CD8-positive, alpha-beta memory T cell (primary cell): ENCODE results near the gene TWIST2. TPM values are rescaled to one million over a fixed set of nuclear protein-coding genes. Genes with fewer than 3 reads are reported as not detected.

Source experiments
- CTCF ChIA-PET: fragments of 350-600 bp; sonication (Branson Sonifier 250); formaldehyde crosslinking; loops from one replicate; lab custom pipeline; 2021; ENCODE audit warnings: antibody characterized with exemption; lab: Charles Lee
- POLR2A ChIA-PET: fragments of 350-600 bp; sonication (Branson Sonifier 250); formaldehyde crosslinking; loops from one replicate; lab custom pipeline; 2021; ENCODE audit warnings: antibody characterized with exemption; lab: Charles Lee
- DNase-seq, 5 donors: peaks; one replicate each; pipeline versions ENCODE4 v3.0.0 to v3.0.0-alpha.2; 2020 to 2022; ENCODE audit warnings: mixed read lengths in 1 of 5
- H3K27ac ChIP-seq: one replicate; pipeline ENCODE4 v1.7.0; 2013; ENCODE audit warnings: low read depth, mild to moderate bottlenecking, low read length, moderate library complexity
- H3K27me3 ChIP-seq: 2 replicates; pipeline ENCODE4 v1.7.0; 2013; ENCODE audit warnings: low read length, mild to moderate bottlenecking; ENCODE audit not compliant: insufficient read depth, poor library complexity, severe bottlenecking
- H3K36me3 ChIP-seq: 2 replicates; pipeline ENCODE4 v1.7.0; 2013; ENCODE audit warnings: mild to moderate bottlenecking, low read length, moderate library complexity; ENCODE audit not compliant: insufficient read depth
- H3K4me1 ChIP-seq: 2 replicates; pipeline ENCODE4 v1.7.0; 2013; ENCODE audit warnings: mild to moderate bottlenecking, low read length, moderate library complexity; ENCODE audit not compliant: insufficient read depth
- H3K4me3 ChIP-seq: 2 replicates; pipeline ENCODE4 v1.7.0; 2013; ENCODE audit warnings: mild to moderate bottlenecking, low read length
- H3K9me3 ChIP-seq: 2 replicates; pipeline ENCODE4 v1.7.0; 2013; ENCODE audit warnings: mild to moderate bottlenecking, low read length
- H3K27ac Mint-ChIP-seq, 8 donors: one replicate each; pipeline ENCODE4 v1.8.0; 2020 to 2021; ENCODE audit warnings: mixed read lengths in 8 of 8, mild to moderate bottlenecking in 6 of 8, inconsistent platforms in 3 of 8, moderate library complexity in 3 of 8
- H3K27me3 Mint-ChIP-seq, 2 donors: one replicate each; pipeline ENCODE4 v1.8.0; 2020 to 2021; ENCODE audit warnings: mixed read lengths in 2 of 2, mild to moderate bottlenecking in 1 of 2, moderate library complexity in 1 of 2
- H3K36me3 Mint-ChIP-seq, 3 donors: one replicate each; pipeline ENCODE4 v1.8.0; 2020 to 2021; ENCODE audit warnings: mixed read lengths in 3 of 3, inconsistent platforms in 1 of 3, mild to moderate bottlenecking in 1 of 3
- H3K4me1 Mint-ChIP-seq, 3 donors: one replicate each; pipeline ENCODE4 v1.8.0; 2020 to 2021; ENCODE audit warnings: mixed read lengths in 3 of 3, inconsistent platforms in 1 of 3, mild to moderate bottlenecking in 1 of 3
- H3K4me3 Mint-ChIP-seq, 7 donors: one replicate each; pipeline ENCODE4 v1.8.0; 2020 to 2021; ENCODE audit warnings: mixed read lengths in 7 of 7, mild to moderate bottlenecking in 6 of 7, moderate library complexity in 4 of 7, inconsistent platforms in 2 of 7
- H3K9me3 Mint-ChIP-seq, 5 donors: one replicate each; pipeline ENCODE4 v1.8.0; 2020 to 2022; ENCODE audit warnings: mixed read lengths in 5 of 5, mild to moderate bottlenecking in 3 of 5, moderate library complexity in 2 of 5, inconsistent platforms in 1 of 5
- polyA plus RNA-seq: library from polyadenylated mRNA; unstranded; fragments of 300-500 nt; fragmentation: Illumina TruSeq; gene quantifications from one replicate; pipeline ENCODE4 v1.2.3, GENCODE V29; 2021
- total RNA-seq, 2 experiments: library from RNA; stranded (reverse); gene quantifications; one replicate each; pipeline ENCODE4 v1.2.3, GENCODE V29; 2021

The TWIST2 gene
- total and polyA plus RNA-seq, 3 experiments from 2014 or later, result not detected

DNA sequence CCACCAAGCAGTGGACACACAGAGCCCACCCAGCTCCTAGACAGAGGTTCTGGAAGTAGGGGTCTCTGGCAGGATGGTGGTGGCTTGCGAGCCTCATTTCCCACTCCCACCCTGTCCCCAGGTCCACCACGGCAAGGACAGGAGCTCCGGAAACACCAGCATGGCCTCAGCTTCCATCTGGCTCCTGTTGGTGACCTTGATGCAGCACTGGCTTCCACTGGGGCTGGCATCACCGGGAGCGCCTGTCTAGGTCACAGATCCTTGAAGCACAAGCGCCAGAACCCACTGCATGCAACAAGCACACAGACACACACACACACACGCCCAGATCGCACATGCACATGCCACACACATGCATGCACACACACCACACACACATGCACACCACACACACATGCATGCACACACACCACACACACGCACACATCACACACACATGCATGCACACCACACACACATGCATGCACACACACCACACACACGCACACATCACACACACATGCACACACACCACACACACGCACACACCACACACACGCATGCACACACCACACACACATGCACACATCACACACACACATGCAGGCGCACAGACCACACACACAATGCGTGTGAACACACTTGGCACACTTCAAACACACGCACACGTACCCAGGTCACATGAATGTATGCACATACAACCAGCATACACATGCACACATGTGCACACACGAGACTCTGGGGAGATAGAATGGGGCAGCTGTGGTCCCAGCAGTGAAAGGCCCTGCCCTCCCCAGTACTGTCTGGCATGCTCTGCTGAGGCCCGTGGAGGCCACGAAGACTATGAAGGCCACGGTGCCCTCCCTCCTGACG lies 63.7 kb downstream of the TWIST2 start:
- Histone ChIP-seq H3K27me3 (no peaks in the 10 kb centered on the region), H3K27ac (no peak overlapping the region), H3K4me3 (no peak overlapping the region), H3K4me1 (no peaks in the 10 kb centered on the region), H3K9me3 (no peaks in the 10 kb centered on the region), H3K36me3 (no peaks in the 10 kb centered on the region)
- DNase-seq, result no peak
- no peaks in the 10 kb centered on the region for H3K4me1 Mint-ChIP-seq
- ChIA-PET CTCF (interaction anchor here (0.5 kb wide), 1 partner anchor 716 kb away, joined by 3 read pairs; no protein-coding TSS in a partner anchor), POLR2A (no interaction called here)
- H3K27ac Mint-ChIP-seq, result peak overlapping the region in 1 of 8 donors; percentile 44
- peak overlapping the region in 1 of 7 donors; percentile 78 for H3K4me3 Mint-ChIP-seq
- H3K36me3 Mint-ChIP-seq, result no peaks in the 10 kb centered on the region
- H3K9me3 Mint-ChIP-seq, result no peaks in the 10 kb centered on the region
- peaks cover 6 to 7% of the 10 kb centered on the region in 2 donors for H3K27me3 Mint-ChIP-seq

DNA sequence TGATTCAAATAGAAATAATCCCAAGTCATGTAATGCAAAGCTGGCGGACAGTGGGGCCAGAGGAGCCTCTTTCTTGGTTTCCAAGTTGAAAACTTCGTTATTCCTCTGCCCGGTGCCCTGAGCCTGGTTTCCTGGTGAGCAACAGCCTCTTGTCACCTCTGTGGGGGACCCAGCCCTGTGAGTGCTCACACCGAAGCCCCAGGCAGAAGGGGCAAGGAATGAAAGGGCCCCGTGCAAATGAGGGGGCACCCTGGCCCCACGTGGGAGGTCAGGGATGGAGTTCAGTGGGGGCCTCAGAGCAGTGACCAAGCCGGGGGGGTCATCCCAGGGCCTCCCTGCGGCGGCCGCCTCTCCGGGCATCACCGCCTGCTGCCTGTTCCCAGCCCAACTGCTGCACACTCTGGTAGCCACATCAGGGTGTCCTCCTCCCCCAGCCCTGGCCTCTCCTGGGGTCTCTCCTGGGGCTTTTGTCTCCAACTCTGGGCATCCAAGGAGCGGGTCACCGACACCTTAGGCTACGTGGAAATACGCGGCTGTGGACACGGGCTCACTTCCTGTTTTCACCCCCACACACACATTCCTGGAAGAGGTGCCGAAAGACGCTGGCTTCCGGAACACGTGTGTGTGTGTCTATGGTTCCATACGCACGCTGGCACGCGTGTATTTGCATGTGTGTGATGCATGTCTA lies 64.5 kb downstream of the TWIST2 start:
- CTCF ChIA-PET, result interaction anchor here (1.0 kb wide), 1 partner anchor 9 kb away, joined by 4 read pairs; no protein-coding TSS in a partner anchor
- Mint-ChIP-seq H3K4me3 (no peak overlapping the region), H3K4me1 (no peaks in the 10 kb centered on the region), H3K36me3 (no peaks in the 10 kb centered on the region), H3K9me3 (no peaks in the 10 kb centered on the region), H3K27me3 (peaks cover 6 to 7% of the 10 kb centered on the region in 2 donors), H3K27ac (peak overlapping the region in 1 of 8 donors; percentile 44)
- Histone ChIP-seq H3K4me1 (no peaks in the 10 kb centered on the region), H3K36me3 (no peaks in the 10 kb centered on the region), H3K27ac (no peak overlapping the region), H3K9me3 (no peaks in the 10 kb centered on the region), H3K4me3 (no peak overlapping the region), H3K27me3 (no peaks in the 10 kb centered on the region)
- no peak for DNase-seq
- POLR2A ChIA-PET, result no interaction called here

DNA sequence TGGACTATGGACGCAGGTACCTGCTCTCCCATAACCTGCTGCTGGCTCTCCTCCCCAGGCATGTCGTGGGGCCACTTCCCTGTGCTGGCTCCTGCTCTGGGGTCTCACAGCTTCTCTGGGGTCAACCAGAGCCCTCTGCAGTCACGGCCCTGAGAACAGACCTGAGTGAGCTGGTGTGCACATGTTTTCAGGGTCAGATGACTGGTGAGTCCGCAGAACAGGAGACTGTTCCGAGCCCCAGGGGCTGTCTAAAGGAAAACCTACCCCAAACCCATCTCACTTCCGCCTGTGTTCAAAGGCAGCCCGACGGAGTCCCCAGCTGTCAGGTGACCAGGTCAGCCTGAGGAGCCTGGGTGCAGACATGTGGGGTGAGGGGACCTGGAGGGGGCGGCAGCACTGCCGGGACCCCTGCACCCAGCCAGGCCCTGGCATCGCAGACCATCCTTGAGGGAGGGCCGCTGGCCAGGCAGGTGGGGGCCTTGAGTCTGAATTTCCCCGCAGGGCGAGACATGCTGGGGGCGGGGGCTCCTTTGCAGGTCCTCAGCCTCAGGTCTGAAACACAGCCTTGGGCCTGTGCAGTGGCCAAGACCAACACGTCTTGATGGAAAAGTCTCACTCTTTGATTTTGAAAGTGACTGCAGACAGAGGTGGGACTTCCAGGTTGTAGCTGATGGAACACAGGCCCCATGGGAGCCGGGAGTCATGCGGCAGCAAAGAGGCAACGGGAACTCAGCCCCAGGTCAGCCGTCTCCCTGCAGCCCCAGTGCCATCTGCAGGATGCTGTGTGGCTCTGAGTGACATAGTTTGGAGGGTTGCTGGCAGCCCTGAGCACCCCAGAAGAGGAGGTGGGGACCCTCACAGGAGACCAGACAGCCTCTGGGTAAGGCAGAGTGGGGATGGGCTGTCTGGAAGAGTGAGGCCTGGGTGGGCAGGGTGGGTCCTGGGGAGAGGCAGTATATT lies 65.3 kb downstream of the TWIST2 start:
- CTCF ChIA-PET, result interaction anchor here (1.0 kb wide), 1 partner anchor 8 kb away, joined by 4 read pairs; no protein-coding TSS in a partner anchor
- H3K27ac ChIP-seq, result no peak overlapping the region
- no peaks in the 10 kb centered on the region for H3K4me1 ChIP-seq
- H3K27me3 ChIP-seq, result no peaks in the 10 kb centered on the region
- Mint-ChIP-seq H3K27me3 (peaks cover 7 to 9% of the 10 kb centered on the region in 2 donors), H3K4me3 (no peak overlapping the region), H3K4me1 (no peaks in the 10 kb centered on the region), H3K9me3 (no peaks in the 10 kb centered on the region), H3K36me3 (no peaks in the 10 kb centered on the region), H3K27ac (no peak overlapping the region)
- no peaks in the 10 kb centered on the region for H3K9me3 ChIP-seq
- POLR2A ChIA-PET, result no interaction called here
- no peaks in the 10 kb centered on the region for H3K36me3 ChIP-seq
- DNase-seq, result no peak
- H3K4me3 ChIP-seq, result no peak overlapping the region

DNA sequence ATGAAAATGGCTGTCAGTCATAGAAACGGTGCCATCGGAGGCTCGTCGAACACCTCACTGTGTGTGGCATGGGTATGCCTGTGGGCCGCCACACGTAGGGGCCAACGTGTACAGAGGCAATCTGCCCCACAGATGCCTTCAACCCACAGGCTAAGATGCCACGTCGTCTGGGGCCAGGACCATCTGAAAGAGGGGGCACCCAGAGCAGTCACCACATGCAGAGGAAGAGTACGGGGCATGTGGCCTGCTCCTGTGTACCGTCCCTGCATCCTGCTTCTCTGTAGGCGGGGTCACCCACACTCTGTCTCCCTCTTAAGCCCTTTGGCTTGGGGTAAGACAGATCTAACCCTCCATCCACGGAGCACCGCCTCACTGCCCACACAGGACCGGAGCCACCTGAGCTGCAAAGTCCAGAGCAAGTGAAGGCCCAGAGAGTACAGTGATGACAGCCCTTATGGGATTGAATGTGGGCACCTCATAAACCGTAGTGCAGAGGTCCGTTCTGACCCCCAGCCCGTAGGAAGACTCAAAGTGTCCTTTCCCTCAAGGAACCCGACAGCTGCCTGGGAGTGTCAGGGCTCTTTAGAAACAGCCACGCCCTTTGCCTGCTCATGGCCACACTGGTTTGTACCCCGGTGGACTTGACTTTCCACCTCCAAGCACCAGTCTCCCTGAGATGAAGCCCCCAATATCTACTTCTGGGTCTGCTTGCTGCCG lies 66.2 kb downstream of the TWIST2 start:
- H3K36me3 ChIP-seq, result no peaks in the 10 kb centered on the region
- no peaks in the 10 kb centered on the region for H3K9me3 Mint-ChIP-seq
- ChIA-PET POLR2A (no interaction called here), CTCF (no interaction called here)
- H3K4me3 ChIP-seq, result no peak overlapping the region
- H3K9me3 ChIP-seq, result no peaks in the 10 kb centered on the region
- H3K4me1 Mint-ChIP-seq, result no peaks in the 10 kb centered on the region
- no peaks in the 10 kb centered on the region for H3K27me3 ChIP-seq
- H3K27me3 Mint-ChIP-seq, result peaks cover 10 to 11% of the 10 kb centered on the region in 2 donors
- H3K27ac Mint-ChIP-seq, result no peak overlapping the region
- peak in 1 of 5 donors; percentile 26 for DNase-seq
- no peaks in the 10 kb centered on the region for H3K36me3 Mint-ChIP-seq
- H3K4me3 Mint-ChIP-seq, result no peak overlapping the region
- no peak overlapping the region for H3K27ac ChIP-seq
- no peaks in the 10 kb centered on the region for H3K4me1 ChIP-seq

DNA sequence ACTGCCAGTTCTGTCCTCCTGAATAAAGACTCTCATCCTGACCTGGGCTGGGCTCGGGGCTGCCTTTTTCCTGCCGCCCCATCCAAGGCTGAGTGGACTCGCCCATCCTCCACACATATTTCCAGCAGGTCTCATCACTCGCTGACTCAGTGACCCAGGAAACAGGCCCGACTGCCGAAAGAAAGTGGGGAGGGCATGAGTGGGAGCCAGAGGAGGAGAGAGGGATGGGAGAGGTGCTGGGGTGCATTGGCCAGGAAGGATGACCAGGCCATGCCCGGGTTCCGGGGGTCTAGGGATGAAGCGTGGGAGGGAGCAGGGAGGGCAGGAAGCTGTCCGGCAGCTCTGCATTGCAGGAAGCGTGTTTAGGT lies 66.7 kb downstream of the TWIST2 start:
- ChIA-PET POLR2A (no interaction called here), CTCF (no interaction called here)
- Mint-ChIP-seq H3K36me3 (no peaks in the 10 kb centered on the region), H3K4me3 (no peak overlapping the region), H3K27ac (no peak overlapping the region), H3K27me3 (peaks cover 10 to 11% of the 10 kb centered on the region in 2 donors), H3K4me1 (no peaks in the 10 kb centered on the region), H3K9me3 (no peaks in the 10 kb centered on the region)
- H3K4me1 ChIP-seq, result no peaks in the 10 kb centered on the region
- no peaks in the 10 kb centered on the region for H3K27me3 ChIP-seq
- no peaks in the 10 kb centered on the region for H3K36me3 ChIP-seq
- peak in 1 of 5 donors; percentile 41 for DNase-seq
- no peak overlapping the region for H3K27ac ChIP-seq
- H3K4me3 ChIP-seq, result no peak overlapping the region
- no peaks in the 10 kb centered on the region for H3K9me3 ChIP-seq

DNA sequence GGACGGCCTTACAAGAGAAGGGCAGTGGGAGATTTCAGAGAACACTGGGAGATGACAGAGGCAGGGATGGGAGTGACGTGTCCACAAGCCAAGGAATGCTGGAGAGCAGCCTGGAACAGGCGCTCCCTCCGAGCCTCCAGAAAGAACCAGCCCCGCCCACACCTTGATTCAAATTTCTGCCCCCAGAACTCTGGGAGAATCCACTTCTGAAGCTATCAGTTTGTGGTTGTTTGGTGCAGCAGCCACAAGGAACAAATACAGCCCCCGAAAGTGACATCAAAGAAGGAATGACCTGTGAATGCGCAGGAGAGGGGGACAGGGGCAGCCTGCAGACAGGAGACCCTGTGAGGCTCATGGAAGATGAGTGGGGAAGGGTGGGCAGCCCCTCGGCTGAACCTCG lies 67.3 kb downstream of the TWIST2 start:
- Histone ChIP-seq H3K36me3 (no peaks in the 10 kb centered on the region), H3K4me1 (no peaks in the 10 kb centered on the region), H3K4me3 (no peak overlapping the region), H3K27me3 (no peaks in the 10 kb centered on the region), H3K27ac (no peak overlapping the region), H3K9me3 (no peaks in the 10 kb centered on the region)
- Mint-ChIP-seq H3K36me3 (no peaks in the 10 kb centered on the region), H3K9me3 (no peaks in the 10 kb centered on the region), H3K4me1 (no peaks in the 10 kb centered on the region), H3K27me3 (peaks cover 11 to 12% of the 10 kb centered on the region in 2 donors), H3K4me3 (no peak overlapping the region), H3K27ac (no peak overlapping the region)
- ChIA-PET POLR2A (no interaction called here), CTCF (no interaction called here)
- no peak for DNase-seq

DNA sequence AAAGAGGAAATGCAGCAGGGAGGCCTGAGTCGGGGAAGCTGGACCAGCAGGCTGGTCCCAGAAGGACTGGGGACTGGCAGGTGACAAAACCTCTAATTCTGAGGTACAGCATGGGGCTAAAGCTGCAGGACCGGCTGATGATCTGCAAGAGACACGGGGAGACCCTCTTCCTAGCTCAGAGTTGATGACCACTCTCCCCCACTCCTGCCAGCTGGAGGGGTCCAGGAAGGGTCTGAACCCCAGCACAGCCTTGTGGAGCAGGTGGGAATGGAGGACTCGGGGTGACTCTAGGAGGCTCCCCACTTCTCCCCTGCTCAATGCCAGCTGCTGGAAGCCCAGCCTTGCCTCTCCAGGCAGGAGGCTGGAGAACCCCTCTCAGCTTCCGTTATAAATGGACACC lies 67.7 kb downstream of the TWIST2 start:
- Histone ChIP-seq H3K4me1 (no peaks in the 10 kb centered on the region), H3K4me3 (no peak overlapping the region), H3K27ac (no peak overlapping the region), H3K36me3 (no peaks in the 10 kb centered on the region), H3K27me3 (no peaks in the 10 kb centered on the region), H3K9me3 (no peaks in the 10 kb centered on the region)
- Mint-ChIP-seq H3K36me3 (no peaks in the 10 kb centered on the region), H3K27ac (no peak overlapping the region), H3K4me3 (no peak overlapping the region), H3K4me1 (no peaks in the 10 kb centered on the region), H3K27me3 (peaks cover 11 to 13% of the 10 kb centered on the region in 2 donors), H3K9me3 (no peaks in the 10 kb centered on the region)
- CTCF ChIA-PET, result no interaction called here
- peak in 1 of 5 donors; percentile 7 for DNase-seq
- POLR2A ChIA-PET, result no interaction called here
